ENCODE results near the gene CPTP. TPM values are rescaled to one million over a fixed set of nuclear protein-coding genes. Genes with fewer than 3 reads are reported as not detected.

The CPTP gene
- total RNA-seq, 1 experiment from 2014 or later, result 14.0 TPM

DNA sequence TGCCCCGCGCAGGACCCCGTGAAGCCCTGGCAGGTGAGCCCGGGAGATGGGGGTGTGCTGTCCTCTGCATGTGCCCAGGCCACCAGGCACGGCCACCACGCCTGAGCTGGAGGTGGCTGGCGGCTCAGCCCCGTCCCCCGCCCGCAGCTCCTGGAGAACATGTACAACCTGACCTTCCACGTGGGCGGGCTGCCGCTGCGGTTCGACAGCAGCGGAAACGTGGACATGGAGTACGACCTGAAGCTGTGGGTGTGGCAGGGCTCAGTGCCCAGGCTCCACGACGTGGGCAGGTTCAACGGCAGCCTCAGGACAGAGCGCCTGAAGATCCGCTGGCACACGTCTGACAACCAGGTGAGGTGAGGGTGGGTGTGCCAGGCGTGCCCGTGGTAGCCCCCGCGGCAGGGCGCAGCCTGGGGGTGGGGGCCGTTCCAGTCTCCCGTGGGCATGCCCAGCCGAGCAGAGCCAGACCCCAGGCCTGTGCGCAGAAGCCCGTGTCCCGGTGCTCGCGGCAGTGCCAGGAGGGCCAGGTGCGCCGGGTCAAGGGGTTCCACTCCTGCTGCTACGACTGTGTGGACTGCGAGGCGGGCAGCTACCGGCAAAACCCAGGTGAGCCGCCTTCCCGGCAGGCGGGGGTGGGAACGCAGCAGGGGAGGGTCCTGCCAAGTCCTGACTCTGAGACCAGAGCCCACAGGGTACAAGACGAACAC lies 8.3 kb downstream of the CPTP start:
- Histone ChIP-seq H2BK20ac (ENCODE audit: low read depth, low read length, poor library complexity, severe bottlenecking) (no peak overlapping the region), H3K23me2 (ENCODE audit: insufficient read length, low read depth, low read length, poor library complexity, severe bottlenecking) (no peaks in the 10 kb centered on the region), H3K18ac (ENCODE audit: insufficient read length, low read depth, low read length) (no peak overlapping the region), H3K9me3 (ENCODE audit: control insufficient read depth, low read depth, low read length) (no peaks in the 10 kb centered on the region), H2AK5ac (ENCODE audit: insufficient read length, low read length) (no peak overlapping the region), H3K27me3 (ENCODE audit: insufficient read depth, low read length) (no peaks in the 10 kb centered on the region), H2BK120ac (ENCODE audit: low read depth, low read length, poor library complexity, severe bottlenecking) (no peak overlapping the region), H3K14ac (ENCODE audit: insufficient read depth, low read length) (no peak overlapping the region), H2BK5ac (ENCODE audit: insufficient read length, low read length) (no peak overlapping the region), H3K23ac (ENCODE audit: insufficient read length, low read depth, low read length) (no peak overlapping the region), H3K79me1 (ENCODE audit: insufficient read depth, low read depth, low read length, poor library complexity, severe bottlenecking) (no peaks in the 10 kb centered on the region), H4K5ac (ENCODE audit: insufficient read length, low read depth, low read length) (no peak overlapping the region), H3K79me2 (ENCODE audit: insufficient read depth, low read length) (no peaks in the 10 kb centered on the region), H3K4ac (ENCODE audit: low read depth, low read length) (no peak overlapping the region), H4K8ac (replicated peaks; ENCODE audit: insufficient read length, low read depth, low read length) (no peak overlapping the region), H3K4me2 (ENCODE audit: insufficient read depth, insufficient read length, low read length) (no peak overlapping the region), H3K4me1 (ENCODE audit: insufficient read depth, low read length) (no peaks in the 10 kb centered on the region), H4K91ac (ENCODE audit: insufficient read length, low read depth, low read length) (no peak overlapping the region), H3K9ac (ENCODE audit: extremely low read depth, insufficient read length, low read length) (no peak overlapping the region), H3T11ph (ENCODE audit: low read length) (no peak overlapping the region), H2AFZ (ENCODE audit: low read length) (no peak overlapping the region), H3K56ac (ENCODE audit: insufficient read length, low read depth, low read length) (no peak overlapping the region), H3K27ac (ENCODE audit: insufficient read length, low read depth, low read length) (no peak overlapping the region), H2BK12ac (ENCODE audit: insufficient read length, low read depth, low read length) (no peak overlapping the region), H2BK15ac (ENCODE audit: low read depth, low read length) (no peak overlapping the region), H4K20me1 (ENCODE audit: control insufficient read depth, insufficient read depth, insufficient read length) (no peaks in the 10 kb centered on the region)
- no CpG with 5 or more reads among the region's 48 CpGs for WGBS (ENCODE audit: extremely low coverage, insufficient read length, low lambda C conversion rate)
- H3K4me3 Mint-ChIP-seq, result no peak overlapping the region
- no peak for DNase-seq
- H3K27me3 Mint-ChIP-seq (ENCODE audit: low read depth), result peaks cover 1% of the 10 kb centered on the region; the same call in 1 of the 2 replicates
- no peaks in the 10 kb centered on the region for H3K9me3 Mint-ChIP-seq
- TF ChIP-seq, protein P1, sequence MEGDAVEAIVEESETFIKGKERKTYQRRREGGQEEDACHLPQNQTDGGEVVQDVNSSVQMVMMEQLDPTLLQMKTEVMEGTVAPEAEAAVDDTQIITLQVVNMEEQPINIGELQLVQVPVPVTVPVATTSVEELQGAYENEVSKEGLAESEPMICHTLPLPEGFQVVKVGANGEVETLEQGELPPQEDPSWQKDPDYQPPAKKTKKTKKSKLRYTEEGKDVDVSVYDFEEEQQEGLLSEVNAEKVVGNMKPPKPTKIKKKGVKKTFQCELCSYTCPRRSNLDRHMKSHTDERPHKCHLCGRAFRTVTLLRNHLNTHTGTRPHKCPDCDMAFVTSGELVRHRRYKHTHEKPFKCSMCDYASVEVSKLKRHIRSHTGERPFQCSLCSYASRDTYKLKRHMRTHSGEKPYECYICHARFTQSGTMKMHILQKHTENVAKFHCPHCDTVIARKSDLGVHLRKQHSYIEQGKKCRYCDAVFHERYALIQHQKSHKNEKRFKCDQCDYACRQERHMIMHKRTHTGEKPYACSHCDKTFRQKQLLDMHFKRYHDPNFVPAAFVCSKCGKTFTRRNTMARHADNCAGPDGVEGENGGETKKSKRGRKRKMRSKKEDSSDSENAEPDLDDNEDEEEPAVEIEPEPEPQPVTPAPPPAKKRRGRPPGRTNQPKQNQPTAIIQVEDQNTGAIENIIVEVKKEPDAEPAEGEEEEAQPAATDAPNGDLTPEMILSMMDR (conservative IDR thresholded peaks at IDR 0.05), result no peak
- peaks cover 0 to 4% (median 2%) of the 10 kb centered on the region in 3 experiments; a peak in 4 of 7 replicates for H3K36me3 Mint-ChIP-seq (ENCODE audit: insufficient read depth in 1 of 3, low read depth in 3 of 3)
- no peaks in the 10 kb centered on the region for H3K4me1 Mint-ChIP-seq
- H3K27ac Mint-ChIP-seq, result no peak overlapping the region
